ENCODE measurements around the gene SCAMP2. TPM values are rescaled to one million over a fixed set of nuclear protein-coding genes. Genes with fewer than 3 reads are reported as not detected.

The SCAMP2 gene
- total and polyA plus RNA-seq, 2 of the 13 experiments (the other 11 are each of a cell fraction or from before 2014, with no cell fraction given) = 34.8 to 121 TPM

DNA sequence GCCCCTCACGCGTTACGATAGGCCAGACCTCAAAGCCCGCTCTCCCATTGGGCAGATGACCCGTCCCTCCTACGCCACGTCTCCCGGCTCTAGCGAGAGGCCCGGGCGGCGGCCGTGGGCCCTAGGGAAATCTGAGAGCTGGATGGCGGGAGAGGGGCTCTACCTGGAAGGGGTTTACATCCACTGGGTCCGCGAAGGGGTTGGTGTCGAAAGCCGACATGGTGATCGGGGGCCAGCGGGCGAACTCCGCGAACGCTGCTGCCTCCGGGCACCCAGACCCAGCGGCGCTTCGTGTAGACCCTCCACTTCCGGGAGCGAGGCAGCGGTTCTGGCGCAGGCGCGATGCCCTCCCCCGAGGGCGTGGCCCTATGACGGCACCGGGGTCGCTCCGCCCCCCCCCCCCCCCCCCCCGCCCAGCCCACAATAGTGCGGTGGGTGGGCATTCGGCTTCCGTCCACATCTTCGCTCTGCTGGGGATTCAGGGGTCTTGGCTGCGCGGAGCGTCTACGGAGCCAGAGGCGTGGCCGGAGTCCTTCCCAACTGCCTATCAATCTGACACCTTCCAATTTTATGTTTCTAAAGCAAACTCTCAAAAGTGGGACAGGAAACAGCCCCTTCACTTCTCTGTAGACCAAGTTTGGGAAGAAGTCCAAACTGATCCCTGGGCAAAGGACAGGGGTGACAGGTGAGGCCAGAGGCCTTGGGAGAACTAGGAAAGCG is at the start of gene SCAMP2 (continued):
- TF ChIP-seq, protein P1, sequence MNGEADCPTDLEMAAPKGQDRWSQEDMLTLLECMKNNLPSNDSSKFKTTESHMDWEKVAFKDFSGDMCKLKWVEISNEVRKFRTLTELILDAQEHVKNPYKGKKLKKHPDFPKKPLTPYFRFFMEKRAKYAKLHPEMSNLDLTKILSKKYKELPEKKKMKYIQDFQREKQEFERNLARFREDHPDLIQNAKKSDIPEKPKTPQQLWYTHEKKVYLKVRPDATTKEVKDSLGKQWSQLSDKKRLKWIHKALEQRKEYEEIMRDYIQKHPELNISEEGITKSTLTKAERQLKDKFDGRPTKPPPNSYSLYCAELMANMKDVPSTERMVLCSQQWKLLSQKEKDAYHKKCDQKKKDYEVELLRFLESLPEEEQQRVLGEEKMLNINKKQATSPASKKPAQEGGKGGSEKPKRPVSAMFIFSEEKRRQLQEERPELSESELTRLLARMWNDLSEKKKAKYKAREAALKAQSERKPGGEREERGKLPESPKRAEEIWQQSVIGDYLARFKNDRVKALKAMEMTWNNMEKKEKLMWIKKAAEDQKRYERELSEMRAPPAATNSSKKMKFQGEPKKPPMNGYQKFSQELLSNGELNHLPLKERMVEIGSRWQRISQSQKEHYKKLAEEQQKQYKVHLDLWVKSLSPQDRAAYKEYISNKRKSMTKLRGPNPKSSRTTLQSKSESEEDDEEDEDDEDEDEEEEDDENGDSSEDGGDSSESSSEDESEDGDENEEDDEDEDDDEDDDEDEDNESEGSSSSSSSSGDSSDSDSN (CRISPR knock-in tag; IDR thresholded peaks at IDR 0.05) = peak; percentile 42; the same call in 1 of the 2 replicates
- TF ChIP-seq KDM5B (CRISPR knock-in tag; IDR thresholded peaks at IDR 0.05; ENCODE audit: borderline replicate concordance) (peak; percentile 85), ATF7-NPFF (CRISPR knock-in tag; IDR thresholded peaks at IDR 0.05; ENCODE audit: low read depth) (peak; percentile 38; the same call in 1 of the 2 replicates), ELF4 (CRISPR knock-in tag; IDR thresholded peaks at IDR 0.05; ENCODE audit: borderline replicate concordance) (peak; percentile 66; the same call in 1 of the 2 replicates), MYC (CRISPR knock-in tag; IDR thresholded peaks at IDR 0.05; ENCODE audit: borderline replicate concordance) (no peak; the same call in 1 of the 2 replicates), HNF4G (IDR thresholded peaks at IDR 0.05; ENCODE audit: borderline replicate concordance, low read depth, low read length) (no peak), HNF4G (CRISPR knock-in tag; IDR thresholded peaks at IDR 0.05; ENCODE audit: borderline replicate concordance, low read depth) (no peak), ZNF143 (CRISPR knock-in tag; IDR thresholded peaks at IDR 0.05) (no peak), PCBP1 (IDR thresholded peaks at IDR 0.05; ENCODE audit: borderline replicate concordance, low read depth, low read length) (0 out of 2 replicates have a peak, but pooled peaks have one; percentile 89), ZNF782 (CRISPR knock-in tag; IDR thresholded peaks at IDR 0.05; ENCODE audit: borderline replicate concordance) (0 out of 2 replicates have a peak, but pooled peaks have one; percentile 68), ZFP36 (IDR thresholded peaks at IDR 0.05; ENCODE audit: borderline replicate concordance, low read depth, low read length, partially characterized antibody) (no peak), ZNF253 (CRISPR knock-in tag; IDR thresholded peaks at IDR 0.05; ENCODE audit: borderline replicate concordance) (no peak)
- TF ChIP-seq, protein P2, sequence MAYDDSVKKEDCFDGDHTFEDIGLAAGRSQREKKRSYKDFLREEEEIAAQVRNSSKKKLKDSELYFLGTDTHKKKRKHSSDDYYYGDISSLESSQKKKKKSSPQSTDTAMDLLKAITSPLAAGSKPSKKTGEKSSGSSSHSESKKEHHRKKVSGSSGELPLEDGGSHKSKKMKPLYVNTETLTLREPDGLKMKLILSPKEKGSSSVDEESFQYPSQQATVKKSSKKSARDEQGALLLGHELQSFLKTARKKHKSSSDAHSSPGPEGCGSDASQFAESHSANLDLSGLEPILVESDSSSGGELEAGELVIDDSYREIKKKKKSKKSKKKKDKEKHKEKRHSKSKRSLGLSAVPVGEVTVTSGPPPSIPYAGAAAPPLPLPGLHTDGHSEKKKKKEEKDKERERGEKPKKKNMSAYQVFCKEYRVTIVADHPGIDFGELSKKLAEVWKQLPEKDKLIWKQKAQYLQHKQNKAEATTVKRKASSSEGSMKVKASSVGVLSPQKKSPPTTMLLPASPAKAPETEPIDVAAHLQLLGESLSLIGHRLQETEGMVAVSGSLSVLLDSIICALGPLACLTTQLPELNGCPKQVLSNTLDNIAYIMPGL (CRISPR knock-in tag; IDR thresholded peaks at IDR 0.05; ENCODE audit: borderline replicate concordance in 1 of 2, low read depth in 1 of 2) = peak in 1 of 2 experiments; percentile 58; a peak in 2 of 4 replicates
- TF ChIP-seq, protein P3, sequence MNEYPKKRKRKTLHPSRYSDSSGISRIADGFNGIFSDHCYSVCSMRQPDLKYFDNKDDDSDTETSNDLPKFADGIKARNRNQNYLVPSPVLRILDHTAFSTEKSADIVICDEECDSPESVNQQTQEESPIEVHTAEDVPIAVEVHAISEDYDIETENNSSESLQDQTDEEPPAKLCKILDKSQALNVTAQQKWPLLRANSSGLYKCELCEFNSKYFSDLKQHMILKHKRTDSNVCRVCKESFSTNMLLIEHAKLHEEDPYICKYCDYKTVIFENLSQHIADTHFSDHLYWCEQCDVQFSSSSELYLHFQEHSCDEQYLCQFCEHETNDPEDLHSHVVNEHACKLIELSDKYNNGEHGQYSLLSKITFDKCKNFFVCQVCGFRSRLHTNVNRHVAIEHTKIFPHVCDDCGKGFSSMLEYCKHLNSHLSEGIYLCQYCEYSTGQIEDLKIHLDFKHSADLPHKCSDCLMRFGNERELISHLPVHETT (CRISPR knock-in tag; conservative IDR thresholded peaks at IDR 0.05) = no peak
- TF ChIP-seq, protein P4, sequence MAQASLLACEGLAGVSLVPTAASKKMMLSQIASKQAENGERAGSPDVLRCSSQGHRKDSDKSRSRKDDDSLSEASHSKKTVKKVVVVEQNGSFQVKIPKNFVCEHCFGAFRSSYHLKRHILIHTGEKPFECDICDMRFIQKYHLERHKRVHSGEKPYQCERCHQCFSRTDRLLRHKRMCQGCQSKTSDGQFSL (CRISPR knock-in tag; IDR thresholded peaks at IDR 0.05) = peak; percentile 88
- TF ChIP-seq, protein P5, sequence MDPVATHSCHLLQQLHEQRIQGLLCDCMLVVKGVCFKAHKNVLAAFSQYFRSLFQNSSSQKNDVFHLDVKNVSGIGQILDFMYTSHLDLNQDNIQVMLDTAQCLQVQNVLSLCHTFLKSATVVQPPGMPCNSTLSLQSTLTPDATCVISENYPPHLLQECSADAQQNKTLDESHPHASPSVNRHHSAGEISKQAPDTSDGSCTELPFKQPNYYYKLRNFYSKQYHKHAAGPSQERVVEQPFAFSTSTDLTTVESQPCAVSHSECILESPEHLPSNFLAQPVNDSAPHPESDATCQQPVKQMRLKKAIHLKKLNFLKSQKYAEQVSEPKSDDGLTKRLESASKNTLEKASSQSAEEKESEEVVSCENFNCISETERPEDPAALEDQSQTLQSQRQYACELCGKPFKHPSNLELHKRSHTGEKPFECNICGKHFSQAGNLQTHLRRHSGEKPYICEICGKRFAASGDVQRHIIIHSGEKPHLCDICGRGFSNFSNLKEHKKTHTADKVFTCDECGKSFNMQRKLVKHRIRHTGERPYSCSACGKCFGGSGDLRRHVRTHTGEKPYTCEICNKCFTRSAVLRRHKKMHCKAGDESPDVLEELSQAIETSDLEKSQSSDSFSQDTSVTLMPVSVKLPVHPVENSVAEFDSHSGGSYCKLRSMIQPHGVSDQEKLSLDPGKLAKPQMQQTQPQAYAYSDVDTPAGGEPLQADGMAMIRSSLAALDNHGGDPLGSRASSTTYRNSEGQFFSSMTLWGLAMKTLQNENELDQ (CRISPR knock-in tag; IDR thresholded peaks at IDR 0.05; ENCODE audit: borderline replicate concordance) = 0 out of 2 replicates have a peak, but pooled peaks have one; percentile 35
- TF ChIP-seq, protein P6, sequence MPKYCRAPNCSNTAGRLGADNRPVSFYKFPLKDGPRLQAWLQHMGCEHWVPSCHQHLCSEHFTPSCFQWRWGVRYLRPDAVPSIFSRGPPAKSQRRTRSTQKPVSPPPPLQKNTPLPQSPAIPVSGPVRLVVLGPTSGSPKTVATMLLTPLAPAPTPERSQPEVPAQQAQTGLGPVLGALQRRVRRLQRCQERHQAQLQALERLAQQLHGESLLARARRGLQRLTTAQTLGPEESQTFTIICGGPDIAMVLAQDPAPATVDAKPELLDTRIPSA (CRISPR knock-in tag; IDR thresholded peaks at IDR 0.05; ENCODE audit: borderline replicate concordance) = no peak

Data from HepG2 (cell line).